Measurements from ENCODE around the gene WRAP73.
"Not testable (repeated sequence)": the region's sequence is repeated elsewhere in the genome, so short reads cannot be mapped to it uniquely, and the experiment has no call there.

Gene WRAP73

DNA sequence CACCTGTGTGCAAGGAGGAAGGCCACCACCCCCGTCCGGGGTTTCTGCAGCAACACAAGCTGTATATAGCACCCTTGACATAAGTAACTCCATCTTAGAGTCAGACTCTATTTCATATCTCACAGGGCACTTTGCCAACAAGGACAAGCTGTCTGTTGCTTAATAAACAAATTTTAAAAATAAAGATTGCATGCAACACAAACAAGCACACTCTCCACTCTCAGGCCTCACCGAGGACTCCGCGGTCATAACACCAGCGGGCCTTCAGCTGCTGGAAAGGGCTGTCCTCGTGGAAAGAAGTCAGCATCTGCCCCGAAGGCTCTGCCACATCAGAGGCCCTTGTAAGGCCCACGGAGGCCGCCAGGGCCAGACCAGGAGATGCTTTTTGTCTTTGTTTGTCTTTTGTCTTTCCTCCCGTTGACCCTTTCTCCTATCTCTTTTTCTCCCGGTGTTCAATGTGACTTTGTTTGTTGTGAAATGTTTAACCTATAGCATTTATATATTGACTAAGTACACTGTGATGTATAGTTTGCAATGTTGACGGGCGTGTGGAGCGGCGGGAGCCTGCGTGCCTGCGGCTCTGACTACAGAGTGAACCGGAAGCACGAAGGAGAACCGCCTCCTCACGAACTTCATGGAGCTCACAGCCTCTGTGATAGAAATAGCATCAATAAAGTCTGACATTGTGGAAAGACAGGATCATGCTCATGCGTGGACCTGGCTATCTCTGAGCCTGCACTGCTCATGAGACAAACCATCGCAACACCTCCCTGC is 62.7 kb downstream of the WRAP73 start:
- no peaks in the 10 kb centered on the region for H3K27me3 ChIP-seq (ENCODE audit: low read depth, low read length)
- no peaks in the 10 kb centered on the region for H3K36me3 ChIP-seq (replicated peaks; ENCODE audit: low read depth, low read length)
- no peak overlapping the region for H3K4me2 ChIP-seq (ENCODE audit: low read length)
- H3K9me3 ChIP-seq (ENCODE audit: insufficient read depth, low read length) = no peaks in the 10 kb centered on the region
- no peak overlapping the region for H3K4me3 ChIP-seq (ENCODE audit: low read length)
- H4K20me1 ChIP-seq (ENCODE audit: insufficient read depth, low read length) = no peaks in the 10 kb centered on the region
- H2AFZ ChIP-seq (ENCODE audit: low read depth, low read length) = no peak overlapping the region
- H3K4me1 ChIP-seq (ENCODE audit: low read length) = no peaks in the 10 kb centered on the region
- TF ChIP-seq, protein P1, sequence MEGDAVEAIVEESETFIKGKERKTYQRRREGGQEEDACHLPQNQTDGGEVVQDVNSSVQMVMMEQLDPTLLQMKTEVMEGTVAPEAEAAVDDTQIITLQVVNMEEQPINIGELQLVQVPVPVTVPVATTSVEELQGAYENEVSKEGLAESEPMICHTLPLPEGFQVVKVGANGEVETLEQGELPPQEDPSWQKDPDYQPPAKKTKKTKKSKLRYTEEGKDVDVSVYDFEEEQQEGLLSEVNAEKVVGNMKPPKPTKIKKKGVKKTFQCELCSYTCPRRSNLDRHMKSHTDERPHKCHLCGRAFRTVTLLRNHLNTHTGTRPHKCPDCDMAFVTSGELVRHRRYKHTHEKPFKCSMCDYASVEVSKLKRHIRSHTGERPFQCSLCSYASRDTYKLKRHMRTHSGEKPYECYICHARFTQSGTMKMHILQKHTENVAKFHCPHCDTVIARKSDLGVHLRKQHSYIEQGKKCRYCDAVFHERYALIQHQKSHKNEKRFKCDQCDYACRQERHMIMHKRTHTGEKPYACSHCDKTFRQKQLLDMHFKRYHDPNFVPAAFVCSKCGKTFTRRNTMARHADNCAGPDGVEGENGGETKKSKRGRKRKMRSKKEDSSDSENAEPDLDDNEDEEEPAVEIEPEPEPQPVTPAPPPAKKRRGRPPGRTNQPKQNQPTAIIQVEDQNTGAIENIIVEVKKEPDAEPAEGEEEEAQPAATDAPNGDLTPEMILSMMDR (IDR thresholded peaks at IDR 0.05; ENCODE audit: low read depth, low read length) = no peak
- H3K79me2 ChIP-seq (ENCODE audit: low read length) = no peaks in the 10 kb centered on the region
- no peak overlapping the region for H3K9ac ChIP-seq (ENCODE audit: low read length)
- no peak overlapping the region for H3K27ac ChIP-seq (ENCODE audit: low read length)

DNA sequence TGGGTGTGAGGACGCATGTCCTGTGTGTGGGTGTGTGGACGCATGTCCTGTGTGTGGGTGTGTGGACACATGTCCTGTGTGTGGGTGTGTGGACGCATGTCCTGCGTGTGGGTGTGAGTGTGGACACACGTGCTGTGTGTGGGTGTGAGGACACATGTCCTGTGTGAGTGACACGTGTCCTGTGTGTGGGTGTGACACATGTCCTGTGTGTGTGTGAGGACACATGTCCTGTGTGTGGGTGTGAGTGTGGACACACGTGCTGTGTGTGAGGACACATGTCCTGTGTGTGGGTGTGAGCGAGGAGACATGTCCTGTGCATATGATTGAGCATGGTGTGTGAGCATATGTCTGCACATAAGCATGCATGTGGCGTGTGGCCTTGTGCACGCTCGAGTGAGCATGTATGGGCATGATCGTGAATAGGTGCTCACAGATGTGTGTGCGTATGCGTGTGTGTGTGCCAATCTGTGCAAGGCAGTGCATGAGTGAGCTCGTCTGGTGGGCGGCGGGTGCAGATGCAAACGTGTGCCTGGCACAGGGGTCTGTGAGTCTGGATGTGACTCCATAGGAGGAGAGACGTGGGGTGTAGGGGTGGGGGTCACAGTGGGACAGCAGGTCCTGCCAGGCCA is 63.8 kb downstream of the WRAP73 start:
- no peaks in the 10 kb centered on the region for H3K36me3 ChIP-seq (replicated peaks; ENCODE audit: low read depth, low read length)
- H3K4me3 ChIP-seq (ENCODE audit: low read length) = no peak overlapping the region
- no peaks in the 10 kb centered on the region for H3K79me2 ChIP-seq (ENCODE audit: low read length)
- H3K4me2 ChIP-seq (ENCODE audit: low read length) = no peak overlapping the region
- H3K9me3 ChIP-seq (ENCODE audit: insufficient read depth, low read length) = no peaks in the 10 kb centered on the region
- no peak overlapping the region for H3K9ac ChIP-seq (ENCODE audit: low read length)
- H3K27ac ChIP-seq (ENCODE audit: low read length) = no peak overlapping the region
- no peak for TF ChIP-seq EZH2phosphoT487 (IDR thresholded peaks at IDR 0.05; ENCODE audit: low read depth)
- TF ChIP-seq, protein P1 (IDR thresholded peaks at IDR 0.05; ENCODE audit: low read depth, low read length) = no peak
- no peak overlapping the region for H2AFZ ChIP-seq (ENCODE audit: low read depth, low read length)
- H4K20me1 ChIP-seq (ENCODE audit: insufficient read depth, low read length) = no peaks in the 10 kb centered on the region
- H3K27me3 ChIP-seq (ENCODE audit: low read depth, low read length) = no peaks in the 10 kb centered on the region
- no peaks in the 10 kb centered on the region for H3K4me1 ChIP-seq (ENCODE audit: low read length)

- H3K79me2 ChIP-seq (ENCODE audit: low read length); H3K27me3 ChIP-seq (ENCODE audit: low read depth, low read length); H3K27ac ChIP-seq (ENCODE audit: low read length); H3K4me1 ChIP-seq (ENCODE audit: low read length); H3K9me3 ChIP-seq (ENCODE audit: insufficient read depth, low read length); H4K20me1 ChIP-seq (ENCODE audit: insufficient read depth, low read length); H2AFZ ChIP-seq (ENCODE audit: low read depth, low read length); H3K36me3 ChIP-seq (replicated peaks; ENCODE audit: low read depth, low read length); H3K9ac ChIP-seq (ENCODE audit: low read length); H3K4me2 ChIP-seq (ENCODE audit: low read length); H3K4me3 ChIP-seq (ENCODE audit: low read length): not testable (repeated sequence)
Measured at GRCh38 chr1:3585353-3585868, 64.5 kb downstream of the WRAP73 start.

DNA sequence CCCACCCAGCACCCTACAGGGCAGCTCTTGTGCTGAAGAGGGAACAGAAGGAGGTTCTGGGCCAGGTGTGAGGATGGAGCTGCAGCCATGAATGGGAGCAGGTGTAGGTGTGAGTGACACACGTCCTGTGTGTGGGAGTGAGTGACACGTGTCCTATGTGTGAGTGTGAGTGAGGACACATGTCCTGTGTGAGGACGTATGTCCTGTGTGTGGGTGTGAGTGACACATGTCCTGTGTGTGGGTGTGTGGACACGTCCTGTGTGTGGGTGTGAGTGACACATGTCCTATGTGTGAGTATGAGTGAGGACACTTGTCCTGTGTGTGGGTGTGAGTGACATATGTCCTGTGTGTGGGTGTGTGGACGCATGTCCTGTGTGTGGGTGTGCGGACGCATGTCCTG is 65.0 kb downstream of the WRAP73 start:
- TF ChIP-seq EZH2phosphoT487 (IDR thresholded peaks at IDR 0.05; ENCODE audit: low read depth) = no peak
- TF ChIP-seq, protein P1 (IDR thresholded peaks at IDR 0.05; ENCODE audit: low read depth, low read length) = no peak
- Histone ChIP-seq H3K36me3 (replicated peaks; ENCODE audit: low read depth, low read length) (no peaks in the 10 kb centered on the region), H3K9ac (ENCODE audit: low read length) (no peak overlapping the region), H2AFZ (ENCODE audit: low read depth, low read length) (no peak overlapping the region), H4K20me1 (ENCODE audit: insufficient read depth, low read length) (no peaks in the 10 kb centered on the region), H3K4me2 (ENCODE audit: low read length) (no peak overlapping the region), H3K9me3 (ENCODE audit: insufficient read depth, low read length) (no peaks in the 10 kb centered on the region), H3K79me2 (ENCODE audit: low read length) (no peaks in the 10 kb centered on the region), H3K4me1 (ENCODE audit: low read length) (no peaks in the 10 kb centered on the region), H3K27ac (ENCODE audit: low read length) (no peak overlapping the region), H3K4me3 (ENCODE audit: low read length) (no peak overlapping the region), H3K27me3 (ENCODE audit: low read depth, low read length) (no peaks in the 10 kb centered on the region)

DNA sequence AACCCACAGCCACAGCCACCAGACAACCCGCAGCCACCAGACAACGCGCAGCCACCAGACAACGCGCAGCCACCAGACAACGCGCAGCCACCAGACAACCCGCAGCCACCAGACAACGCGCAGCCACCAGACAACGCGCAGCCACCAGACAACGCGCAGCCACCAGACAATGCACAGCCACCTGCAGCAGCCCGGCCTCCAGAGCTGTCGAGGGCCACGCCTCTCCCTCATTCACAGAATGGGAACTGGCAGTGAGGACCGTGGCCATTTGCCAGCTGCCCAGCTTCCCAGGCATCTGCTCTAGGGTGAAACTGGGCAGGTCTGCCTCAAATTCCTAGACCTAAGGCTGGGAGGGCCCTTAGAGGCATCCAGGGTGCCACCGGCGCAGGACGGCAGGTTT is 66.2 kb downstream of the WRAP73 start:
- H3K27ac ChIP-seq (ENCODE audit: low read length) = not testable (repeated sequence)

More for the DNA sequence above, 66.2 kb downstream of the WRAP73 start:
- not testable (repeated sequence) for H3K4me2 ChIP-seq (ENCODE audit: low read length); H3K9ac ChIP-seq (ENCODE audit: low read length); H3K4me3 ChIP-seq (ENCODE audit: low read length); H3K36me3 ChIP-seq (replicated peaks; ENCODE audit: low read depth, low read length); H4K20me1 ChIP-seq (ENCODE audit: insufficient read depth, low read length); H3K27me3 ChIP-seq (ENCODE audit: low read depth, low read length); H3K79me2 ChIP-seq (ENCODE audit: low read length); H3K9me3 ChIP-seq (ENCODE audit: insufficient read depth, low read length); H2AFZ ChIP-seq (ENCODE audit: low read depth, low read length); H3K4me1 ChIP-seq (ENCODE audit: low read length)

Data from OCI-LY3 (cell line).